Measurements from ENCODE around the gene TPO. TPM values are rescaled to one million over a fixed set of nuclear protein-coding genes. Genes with fewer than 3 reads are reported as not detected.
"Not testable (repeated sequence)": the region's sequence is repeated elsewhere in the genome, so short reads cannot be mapped to it uniquely, and the experiment has no call there.

TPO gene
- total RNA-seq, 1 experiment from 2014 or later = not detected

DNA sequence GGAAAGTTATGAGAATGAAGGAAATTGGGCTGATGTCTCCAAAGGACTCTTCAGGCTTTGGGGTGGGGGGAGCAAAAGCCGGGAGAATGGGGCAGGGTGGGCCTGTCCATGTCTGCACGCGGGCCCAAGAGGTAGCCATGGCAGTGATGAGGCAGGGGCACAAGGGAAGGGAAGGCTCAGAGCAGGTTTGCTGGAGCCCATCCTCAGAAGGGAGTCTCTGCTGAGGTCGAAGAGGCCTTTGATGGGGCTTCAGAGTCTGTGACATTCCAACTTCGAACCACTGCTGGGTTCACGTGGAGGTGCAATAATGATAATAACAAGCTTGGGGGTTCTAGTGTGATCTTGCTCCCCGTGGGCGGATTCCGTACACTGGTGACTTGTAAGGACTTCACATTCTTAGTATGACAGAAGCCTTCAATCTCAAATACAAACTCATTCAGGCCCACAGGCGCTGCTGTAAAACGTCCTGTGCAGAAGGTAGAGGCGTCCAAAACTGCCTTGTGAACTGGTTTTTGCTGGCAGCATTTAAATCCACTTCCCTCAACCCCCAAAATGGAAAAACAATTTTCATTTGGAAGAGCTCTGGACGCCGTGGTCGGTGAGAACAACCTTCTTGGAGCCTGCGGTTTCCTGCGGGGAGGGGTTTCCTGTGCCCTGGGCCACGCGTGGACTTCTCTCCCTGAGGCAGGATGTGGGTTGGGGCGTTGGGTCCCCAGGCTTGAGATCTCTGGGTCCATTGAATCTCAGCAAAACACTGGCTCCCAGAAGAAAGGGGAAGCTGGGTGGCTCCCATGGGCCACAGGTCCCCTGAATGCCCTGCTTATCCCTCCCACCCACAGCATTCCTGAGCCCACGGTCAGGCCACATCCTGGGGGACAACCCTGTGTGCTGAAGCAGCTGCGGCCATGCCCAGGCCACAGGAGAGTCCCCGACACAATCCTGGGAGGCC is 151.0 kb downstream of the TPO start:
- no peaks in the 10 kb centered on the region for H3K4me1 ChIP-seq (replicated peaks)
- no peaks in the 10 kb centered on the region for H3K27me3 ChIP-seq (replicated peaks)
- DNase-seq (ENCODE audit: low read depth in 1 of 2, low spot score in 2 of 2) = no peak
- H3K27ac ChIP-seq = no peak overlapping the region
- no peaks in the 10 kb centered on the region for H3K36me3 ChIP-seq
- no peak overlapping the region for H3K4me3 ChIP-seq
- H3K9me3 ChIP-seq (replicated peaks) = no peaks in the 10 kb centered on the region

DNA sequence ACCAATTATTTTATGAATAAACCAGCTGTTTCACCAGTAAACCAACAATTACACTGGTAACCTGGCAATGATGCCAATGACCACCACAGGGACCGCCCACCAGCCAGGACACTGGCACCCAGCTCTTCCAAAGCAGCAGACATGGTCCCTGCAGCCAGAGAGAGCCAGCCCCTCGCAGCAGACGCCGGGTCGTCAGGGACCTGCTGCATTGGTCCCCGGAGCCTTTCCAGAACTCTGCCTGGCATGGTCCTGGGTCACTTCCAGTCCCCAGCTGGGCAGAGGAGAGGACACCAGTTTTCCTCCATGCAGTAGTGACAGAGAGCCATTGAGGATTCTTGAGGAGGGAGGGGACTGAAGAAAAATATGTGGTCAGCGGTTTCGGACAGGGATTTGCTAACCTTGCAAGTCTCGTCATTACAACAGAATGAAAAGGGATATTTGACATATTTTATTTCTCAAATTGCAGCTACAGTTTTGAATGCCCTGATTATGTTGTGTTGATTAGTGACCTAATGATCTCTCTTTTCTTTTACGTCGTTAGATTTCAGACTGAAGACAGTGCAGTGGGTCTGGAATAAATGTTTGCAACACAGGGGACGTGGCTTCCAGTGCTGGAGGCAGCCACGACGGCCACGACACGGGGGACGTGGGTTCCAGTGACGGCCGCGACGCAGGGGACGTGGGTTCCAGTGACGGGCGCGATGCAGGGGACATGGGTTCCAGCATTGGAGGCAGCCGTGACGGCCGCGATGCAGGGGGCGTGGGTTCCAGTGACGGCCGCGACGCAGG is 154.5 kb downstream of the TPO start:
- H3K36me3 ChIP-seq = no peaks in the 10 kb centered on the region
- no peaks in the 10 kb centered on the region for H3K4me1 ChIP-seq (replicated peaks)
- H3K9me3 ChIP-seq (replicated peaks) = no peaks in the 10 kb centered on the region
- no peak for DNase-seq (ENCODE audit: low read depth in 1 of 2, low spot score in 2 of 2)
- no peak overlapping the region for H3K27ac ChIP-seq
- no peak overlapping the region for H3K4me3 ChIP-seq
- no peaks in the 10 kb centered on the region for H3K27me3 ChIP-seq (replicated peaks)

DNA sequence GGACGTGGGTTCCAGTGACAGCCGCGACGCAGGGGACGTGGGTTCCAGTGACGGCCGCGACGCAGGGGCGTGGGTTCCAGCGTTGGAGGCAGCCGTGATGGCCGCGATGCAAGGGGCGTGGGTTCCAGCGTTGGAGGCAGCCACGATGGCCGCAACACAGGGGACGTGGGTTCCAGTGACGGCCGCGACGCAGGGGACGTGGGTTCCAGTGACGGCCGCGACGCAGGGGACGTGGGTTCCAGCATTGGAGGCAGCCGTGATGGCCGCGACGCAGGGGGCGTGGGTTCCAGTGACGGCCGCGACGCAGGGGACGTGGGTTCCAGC is 155.0 kb downstream of the TPO start:
- not testable (repeated sequence) for DNase-seq (ENCODE audit: low read depth in 1 of 2, low spot score in 2 of 2); H3K4me3 ChIP-seq; H3K27ac ChIP-seq; H3K9me3 ChIP-seq (replicated peaks); H3K4me1 ChIP-seq (replicated peaks); H3K36me3 ChIP-seq; H3K27me3 ChIP-seq (replicated peaks)

DNA sequence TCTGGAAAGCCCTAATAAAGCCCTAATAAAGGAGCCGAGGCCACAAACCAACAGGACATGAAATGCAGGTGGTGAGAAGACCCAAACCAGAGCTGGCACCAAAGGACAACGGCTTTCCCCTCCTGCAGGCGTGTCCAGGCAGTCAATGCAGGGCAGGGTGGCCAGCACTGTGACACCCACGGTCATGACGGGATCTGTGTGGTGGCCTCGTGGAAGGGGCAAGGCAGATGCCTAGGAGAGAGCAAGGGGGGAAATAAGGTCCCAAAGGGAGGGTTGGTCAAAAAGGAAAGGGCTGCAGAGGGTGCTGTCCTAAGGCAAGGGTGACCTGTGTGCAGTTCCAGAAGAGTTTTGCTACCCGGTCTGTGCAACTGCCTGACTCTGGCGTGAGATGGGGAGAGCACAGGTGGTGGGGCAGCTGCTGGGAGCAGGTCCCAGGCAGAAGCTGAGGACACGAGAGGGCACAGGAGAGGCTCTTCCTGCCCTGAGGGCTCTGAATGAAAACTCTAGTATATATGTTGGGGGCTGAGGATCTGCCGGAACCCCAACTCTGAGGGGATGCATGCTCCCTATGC is 156.7 kb downstream of the TPO start:
- H3K36me3 ChIP-seq = no peaks in the 10 kb centered on the region
- no peak for DNase-seq (ENCODE audit: low read depth in 1 of 2, low spot score in 2 of 2)
- peaks cover 4% of the 10 kb centered on the region; the same call in 1 of the 2 replicates for H3K27me3 ChIP-seq (replicated peaks)
- H3K9me3 ChIP-seq (replicated peaks) = no peaks in the 10 kb centered on the region
- H3K4me3 ChIP-seq = no peak overlapping the region
- no peaks in the 10 kb centered on the region for H3K4me1 ChIP-seq (replicated peaks)
- no peak overlapping the region for H3K27ac ChIP-seq

DNA sequence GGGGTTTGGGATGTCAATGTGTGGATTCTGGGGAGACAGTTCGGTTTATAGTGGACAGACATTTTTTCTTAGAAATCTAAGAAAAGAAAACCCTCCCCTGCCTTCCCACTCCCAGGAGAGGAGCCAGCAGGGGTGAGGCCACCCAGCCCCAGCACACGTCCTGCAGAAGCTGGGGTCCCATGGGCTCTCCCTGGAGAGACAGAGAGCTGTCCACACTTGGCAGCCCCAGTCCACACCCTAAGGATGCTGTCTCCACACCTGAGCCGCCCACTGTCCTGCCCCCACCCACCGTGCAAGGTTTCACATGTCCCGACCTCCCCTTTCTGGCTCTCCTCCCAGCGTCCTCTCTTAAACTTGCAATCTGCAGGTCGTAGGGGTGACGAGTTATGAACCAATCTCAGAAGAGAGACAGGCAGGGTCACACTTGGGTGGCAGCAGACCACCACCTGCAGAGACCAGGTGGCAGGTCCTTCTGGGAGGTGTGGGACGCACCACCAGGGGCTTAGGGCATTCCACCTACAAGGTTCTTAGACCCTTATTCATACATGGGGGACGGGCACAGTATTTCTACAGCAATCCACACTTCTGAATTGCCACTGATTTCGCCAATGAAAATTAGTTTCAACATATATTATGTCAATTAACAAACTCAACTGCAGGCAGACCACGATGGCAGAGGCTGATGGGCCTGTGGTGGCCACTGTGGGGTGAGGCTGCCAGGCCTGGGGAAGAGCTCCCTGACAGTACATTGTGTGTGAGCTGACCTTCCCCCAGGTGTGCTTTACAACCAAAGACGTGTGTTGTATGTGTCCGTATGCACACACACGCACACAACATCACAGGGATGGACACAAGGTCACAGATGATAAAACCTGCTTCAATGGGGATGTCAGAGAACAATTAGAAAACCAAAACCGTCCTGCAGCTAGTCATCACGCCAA is 158.5 kb downstream of the TPO start:
- DNase-seq (ENCODE audit: low read depth in 1 of 2, low spot score in 2 of 2) = no peak
- Histone ChIP-seq H3K36me3 (no peaks in the 10 kb centered on the region), H3K9me3 (replicated peaks) (no peaks in the 10 kb centered on the region), H3K4me1 (replicated peaks) (no peaks in the 10 kb centered on the region), H3K27me3 (replicated peaks) (peaks cover 4% of the 10 kb centered on the region; the same call in 1 of the 2 replicates), H3K4me3 (no peak overlapping the region), H3K27ac (no peak overlapping the region)

DNA sequence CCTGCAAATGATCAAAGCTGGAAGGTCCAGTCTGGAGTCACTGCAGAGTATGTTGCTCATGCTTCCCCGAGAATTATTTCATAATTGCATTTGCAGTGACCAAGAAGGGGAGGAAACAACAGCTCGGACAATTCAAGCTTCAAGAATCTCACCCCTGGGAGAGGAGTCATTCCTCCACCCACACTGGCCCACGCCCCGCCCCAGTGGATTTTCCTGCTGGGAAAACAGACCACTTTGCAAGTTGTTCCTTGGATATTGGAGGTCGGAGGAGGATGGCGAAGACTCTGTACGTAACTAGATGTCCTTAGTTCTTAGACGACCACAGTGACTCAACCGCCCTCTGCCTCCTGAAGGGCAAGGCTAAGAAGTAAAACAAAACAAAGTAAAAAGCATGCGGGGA is 159.4 kb downstream of the TPO start:
- Histone ChIP-seq H3K27me3 (replicated peaks) (peaks cover 7% of the 10 kb centered on the region; the same call in 1 of the 2 replicates), H3K9me3 (replicated peaks) (no peaks in the 10 kb centered on the region), H3K36me3 (no peaks in the 10 kb centered on the region), H3K4me3 (no peak overlapping the region), H3K4me1 (replicated peaks) (no peaks in the 10 kb centered on the region), H3K27ac (no peak overlapping the region)
- no peak for DNase-seq (ENCODE audit: low read depth in 1 of 2, low spot score in 2 of 2)

DNA sequence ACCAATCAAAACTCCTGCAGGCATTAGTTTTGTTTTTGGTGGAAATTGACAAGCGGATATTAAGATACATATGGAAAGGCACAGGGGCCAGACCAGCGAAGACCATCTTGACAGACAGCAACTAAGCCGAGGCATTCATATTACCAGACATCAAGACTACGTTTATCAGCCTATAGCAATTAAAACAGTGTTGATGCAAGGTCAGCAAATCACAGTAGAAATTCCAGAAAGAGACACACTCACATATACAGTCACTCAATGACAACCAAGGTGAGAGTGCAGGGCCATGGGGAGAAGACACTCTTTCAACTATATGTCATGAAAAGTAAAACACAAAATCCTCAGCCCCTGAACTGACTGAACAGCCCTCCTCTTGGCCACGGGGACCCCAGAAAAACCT is 164.6 kb downstream of the TPO start:
- H3K9me3 ChIP-seq (replicated peaks) = no peaks in the 10 kb centered on the region
- H3K27ac ChIP-seq = no peak overlapping the region
- peaks cover 4% of the 10 kb centered on the region for H3K4me1 ChIP-seq (replicated peaks)
- peaks cover 7% of the 10 kb centered on the region; the same call in 1 of the 2 replicates for H3K27me3 ChIP-seq (replicated peaks)
- H3K36me3 ChIP-seq = no peaks in the 10 kb centered on the region
- H3K4me3 ChIP-seq = no peak overlapping the region
- DNase-seq (ENCODE audit: low read depth in 1 of 2, low spot score in 2 of 2) = no peak

DNA sequence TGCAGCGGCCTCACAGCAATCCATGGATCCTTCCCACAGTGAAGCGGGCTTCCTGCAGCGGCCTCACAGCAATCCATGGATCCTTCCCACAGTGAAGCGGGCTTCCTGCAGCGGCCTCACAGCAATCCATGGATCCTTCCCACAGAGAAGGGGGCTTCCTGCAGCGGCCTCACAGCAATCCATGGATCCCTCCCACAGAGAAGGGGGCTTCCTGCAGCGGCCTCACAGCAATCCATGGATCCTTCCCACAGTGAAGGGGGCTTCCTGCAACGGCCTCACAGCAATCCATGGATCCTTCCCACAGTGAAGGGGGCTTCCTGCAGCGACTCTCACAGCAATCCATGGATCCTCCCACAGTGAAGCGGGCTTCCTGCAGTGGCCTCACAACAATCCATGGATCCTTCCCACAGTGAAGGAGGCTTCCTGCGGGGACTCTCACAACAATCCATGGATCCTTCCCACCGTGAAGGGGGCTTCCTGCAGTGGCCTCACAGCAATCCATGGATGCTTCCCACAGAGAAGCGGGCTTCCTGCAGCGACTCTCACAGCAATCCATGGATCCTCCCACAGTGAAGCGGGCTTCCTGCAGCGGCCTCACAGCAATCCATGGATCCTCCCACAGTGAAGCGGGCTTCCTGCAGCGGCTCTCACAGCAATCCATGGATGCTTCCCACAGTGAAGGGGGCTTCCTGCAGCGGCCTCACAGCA is 168.1 kb downstream of the TPO start:
- H3K9me3 ChIP-seq (replicated peaks); H3K27me3 ChIP-seq (replicated peaks); H3K4me1 ChIP-seq (replicated peaks); H3K36me3 ChIP-seq; H3K4me3 ChIP-seq; H3K27ac ChIP-seq; DNase-seq (ENCODE audit: low read depth in 1 of 2, low spot score in 2 of 2): not testable (repeated sequence)

DNA sequence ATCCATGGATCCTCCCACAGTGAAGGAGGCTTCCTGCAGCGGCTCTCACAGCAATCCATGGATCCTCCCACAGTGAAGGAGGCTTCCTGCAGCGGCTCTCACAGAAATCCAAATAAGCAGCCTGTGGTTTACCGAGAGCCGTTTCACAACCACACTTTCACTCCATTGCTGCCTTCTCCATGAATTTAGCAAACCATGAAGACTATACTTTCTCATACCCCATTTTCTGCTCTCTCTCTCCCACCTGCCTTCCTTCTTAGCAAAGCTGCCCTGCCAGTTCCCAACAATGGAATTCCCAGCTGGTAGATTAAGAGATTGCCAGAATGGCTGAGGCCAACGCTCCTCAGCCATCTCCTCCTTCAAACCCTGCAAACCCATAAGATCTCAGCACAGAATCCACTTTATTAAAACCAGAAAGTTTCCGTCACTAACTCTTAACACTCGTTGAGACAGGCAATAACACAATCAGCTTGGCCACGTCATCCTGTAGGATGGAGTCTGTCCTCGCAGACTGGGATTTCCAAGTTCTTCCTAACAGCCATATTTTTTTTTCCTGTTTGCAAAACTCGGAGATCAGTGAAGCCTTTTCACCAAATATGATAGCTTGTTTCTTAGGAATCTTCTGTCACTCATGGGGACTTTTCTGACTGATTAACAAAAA is 168.8 kb downstream of the TPO start:
- no peaks in the 10 kb centered on the region for H3K36me3 ChIP-seq
- H3K4me1 ChIP-seq (replicated peaks) = peaks cover 12% of the 10 kb centered on the region
- DNase-seq (ENCODE audit: low read depth in 1 of 2, low spot score in 2 of 2) = no peak

DNA sequence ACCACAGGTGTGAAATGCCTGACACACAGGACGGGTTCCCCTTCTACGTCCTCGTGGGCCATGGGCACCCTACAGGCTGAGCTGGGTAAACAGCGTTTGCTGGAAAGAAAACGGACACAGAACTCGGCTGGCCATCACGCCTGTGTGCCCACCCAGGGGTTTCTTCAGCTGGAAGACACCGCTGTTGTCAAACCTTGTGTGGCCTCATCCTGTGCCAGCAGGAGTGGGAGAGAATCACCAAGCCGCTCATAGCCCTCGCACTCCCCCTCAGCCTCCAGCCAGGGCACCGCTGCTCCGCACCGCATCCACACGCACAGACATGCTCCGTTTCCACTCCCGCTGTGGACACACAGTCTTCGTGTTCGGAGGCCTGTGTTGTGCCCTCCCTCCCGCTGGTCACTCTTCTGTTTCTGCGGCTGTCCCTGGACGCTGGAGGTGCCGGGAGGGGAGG is 169.7 kb downstream of the TPO start:
- Histone ChIP-seq H3K27me3 (replicated peaks) (no peaks in the 10 kb centered on the region), H3K36me3 (no peaks in the 10 kb centered on the region), H3K27ac (no peak overlapping the region), H3K4me3 (no peak overlapping the region), H3K9me3 (replicated peaks) (no peaks in the 10 kb centered on the region), H3K4me1 (replicated peaks) (peaks cover 14% of the 10 kb centered on the region)
- DNase-seq (ENCODE audit: low read depth in 1 of 2, low spot score in 2 of 2) = no peak

More for the DNA sequence above, 168.8 kb downstream of the TPO start:
- Histone ChIP-seq H3K4me3 (no peak overlapping the region), H3K9me3 (replicated peaks) (no peaks in the 10 kb centered on the region), H3K27ac (no peak overlapping the region), H3K27me3 (replicated peaks) (0 out of 2 replicates have a peak, but pooled peaks cover 3% of the 10 kb centered on the region)

DNA sequence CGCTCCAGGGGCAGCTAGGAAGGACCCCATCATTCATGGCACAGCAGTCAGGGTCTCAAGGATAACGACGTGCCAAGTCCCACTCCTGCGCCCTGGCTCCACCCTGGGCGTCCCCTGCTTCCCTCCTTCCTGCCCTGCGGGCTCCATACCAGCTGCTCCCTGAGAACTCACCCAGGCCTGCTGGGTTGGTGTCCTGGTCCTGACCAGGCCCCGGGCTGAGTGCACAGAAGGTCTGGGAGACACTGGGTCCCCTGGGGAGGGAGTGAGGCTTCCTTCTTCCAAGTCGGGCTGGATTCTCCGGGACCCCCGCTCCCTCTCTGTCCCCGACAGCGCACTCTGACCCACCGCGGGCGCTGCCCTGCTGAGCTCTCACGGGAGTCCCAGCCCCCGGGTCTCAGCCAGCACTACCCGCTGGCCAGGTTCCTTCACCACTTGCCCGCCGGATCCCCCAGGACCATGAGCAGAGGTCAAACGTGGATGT is 170.8 kb downstream of the TPO start:
- no peaks in the 10 kb centered on the region for H3K9me3 ChIP-seq (replicated peaks)
- H3K4me3 ChIP-seq = no peak overlapping the region
- H3K36me3 ChIP-seq = no peaks in the 10 kb centered on the region
- DNase-seq (ENCODE audit: low read depth in 1 of 2, low spot score in 2 of 2) = no peak
- H3K27ac ChIP-seq = no peak overlapping the region
- no peaks in the 10 kb centered on the region for H3K27me3 ChIP-seq (replicated peaks)
- H3K4me1 ChIP-seq (replicated peaks) = peaks cover 24% of the 10 kb centered on the region

Measured in SJSA1 (cell line).